SK-N-SH (cell line): Measurements from ENCODE around the gene REC114. TPM values are rescaled to one million over a fixed set of nuclear protein-coding genes. Genes with fewer than 3 reads are reported as not detected.

Source experiments
- CTCF ChIA-PET: fragments of 300-600, 350-600 bp; formaldehyde crosslinking; extraction: SDS; loops from one replicate; lab custom pipeline; 2021; lab: Yijun Ruan, JAX
- POLR2A ChIA-PET: fragments of 350-600 bp; sonication (Branson Sonifier 250); formaldehyde crosslinking; extraction: SDS; loops from one replicate; lab custom pipeline; 2020; ENCODE audit warnings: antibody characterized with exemption, inconsistent platforms; lab: Yijun Ruan, JAX
- DNase-seq: peaks from one replicate; pipeline ENCODE4 v3.0.0; 2012
- H2AFZ ChIP-seq: fragments of 200-600 bp; sonication (generic); 2 replicates; pipeline ENCODE4 v1.8.1; 2016; ENCODE audit warnings: antibody characterized with exemption, mild to moderate bottlenecking, low read depth
- H3F3A ChIP-seq: fragments of 200-600 bp; sonication (generic); replicated peaks from 2 replicates; pipeline ENCODE3; 2016; ENCODE audit warnings: antibody characterized with exemption, mild to moderate bottlenecking; ENCODE audit not compliant: insufficient read depth
- H3K27ac ChIP-seq, 2 experiments: fragments of 200-500 bp in 1 of 2; fragments of 200-600 bp in 1 of 2; sonication (Bioruptor generic) in 1 of 2; sonication (generic), shearing (Covaris generic) in 1 of 2; 2 replicates each; pipeline versions ENCODE4 v1.5.1 to v1.6.1; 2014 to 2016; ENCODE audit warnings: low read depth in 2 of 2, inconsistent platforms in 1 of 2, low read length in 1 of 2, mild to moderate bottlenecking in 1 of 2, mixed read lengths in 1 of 2
- H3K27me3 ChIP-seq: fragments of 200-600 bp; sonication (generic), shearing (Covaris generic); 2 replicates; pipeline ENCODE4 v1.6.1; 2016; ENCODE audit warnings: mixed run types; ENCODE audit not compliant: insufficient read depth
- H3K36me3 ChIP-seq, 2 experiments: fragments of 200-500 bp in 1 of 2; fragments of 200-600 bp in 1 of 2; sonication (Bioruptor generic) in 1 of 2; sonication (generic) in 1 of 2; replicated peaks in 1 of 2; 2 replicates each; pipeline versions ENCODE3 to v1.5.1; 2014 to 2016; ENCODE audit warnings: low read length in 1 of 2, mild to moderate bottlenecking in 1 of 2; ENCODE audit not compliant: insufficient read depth in 2 of 2, control insufficient read depth in 1 of 2
- H3K4me1 ChIP-seq, 2 experiments: fragments of 200-500 bp in 1 of 2; fragments of 200-600 bp in 1 of 2; sonication (Bioruptor generic) in 1 of 2; sonication (generic), shearing (Covaris generic) in 1 of 2; 2 replicates each; pipeline versions ENCODE4 v1.5.1 to v1.6.1; 2014 to 2016; ENCODE audit warnings: low read depth in 1 of 2, low read length in 1 of 2, mixed run types in 1 of 2; ENCODE audit not compliant: insufficient read depth in 2 of 2, control insufficient read depth in 1 of 2
- H3K4me2 ChIP-seq: fragments of 200-600 bp; sonication (generic), shearing (Covaris generic); 2 replicates; pipeline ENCODE4 v1.6.1; 2017; ENCODE audit warnings: mixed run types
- H3K4me3 ChIP-seq, 2 experiments: fragments of 200-500 bp in 1 of 2; fragments of 200-600 bp in 1 of 2; sonication (Bioruptor generic) in 1 of 2; sonication (generic), shearing (Covaris generic) in 1 of 2; 2 replicates each; pipeline versions ENCODE4 v1.5.1 to v1.8.1; 2014 to 2016; ENCODE audit warnings: low read depth in 2 of 2, inconsistent platforms in 1 of 2, low read length in 1 of 2, mild to moderate bottlenecking in 1 of 2, mixed read lengths in 1 of 2, moderate library complexity in 1 of 2
- H3K79me2 ChIP-seq: fragments of 200-600 bp; sonication (generic); 2 replicates; pipeline ENCODE4 v1.8.1; 2017; ENCODE audit warnings: mild to moderate bottlenecking; ENCODE audit not compliant: insufficient read depth
- H3K9ac ChIP-seq: fragments of 200-600 bp; sonication (generic); 2 replicates; pipeline ENCODE4 v1.6.1; 2017; ENCODE audit warnings: mixed run types
- H3K9me2 ChIP-seq: fragments of 200-600 bp; sonication (generic); 2 replicates; pipeline ENCODE4 v1.6.1; 2017; ENCODE audit warnings: mixed run types
- H3K9me3 ChIP-seq: fragments of 200-600 bp; sonication (generic); 2 replicates; pipeline ENCODE4 v1.6.1; 2017; ENCODE audit warnings: mixed run types, mild to moderate bottlenecking, moderate library complexity
- H4K20me1 ChIP-seq: fragments of 200-600 bp; sonication (generic); 2 replicates; pipeline ENCODE4 v1.6.1; 2017; ENCODE audit warnings: mild to moderate bottlenecking, mixed run types; ENCODE audit not compliant: insufficient read depth
- FOSL2 ChIP-seq: IDR thresholded peaks from 2 replicates; pipeline ENCODE4 v1.4.0; 2012; ENCODE audit warnings: low read depth, mild to moderate bottlenecking, moderate library complexity, borderline replicate concordance
- GABPA ChIP-seq: IDR thresholded peaks from 2 replicates; pipeline ENCODE4 v1.4.0; 2012; ENCODE audit warnings: low read depth, mild to moderate bottlenecking
- GATA2 ChIP-seq: sonication (generic); formaldehyde crosslinking; IDR thresholded peaks from 2 replicates; pipeline ENCODE4 v1.5.0; 2020; ENCODE audit warnings: mild to moderate bottlenecking, missing genetic modification reagents
- IRF3 ChIP-seq: fragments of 150-350 bp; IDR thresholded peaks from 2 replicates; pipeline ENCODE4 v1.6.1; 2016; ENCODE audit warnings: mild to moderate bottlenecking, low read depth, low read length
- NRF1 ChIP-seq: IDR thresholded peaks from 2 replicates; pipeline ENCODE4 v1.6.1; 2012; ENCODE audit warnings: low read depth, mild to moderate bottlenecking, low read length
- POLR2AphosphoS5 ChIP-seq: IDR thresholded peaks from 2 replicates; pipeline ENCODE4 v1.6.1; 2012; ENCODE audit warnings: low read depth, low read length
- RAD21 ChIP-seq: IDR thresholded peaks from 2 replicates; pipeline ENCODE4 v1.6.1; 2012; ENCODE audit warnings: mild to moderate bottlenecking, low read length
- RFX5 ChIP-seq: IDR thresholded peaks from 2 replicates; pipeline ENCODE4 v1.6.1; 2012; ENCODE audit warnings: mild to moderate bottlenecking, improper control_type of control experiment, low read length
- SMC3 ChIP-seq: IDR thresholded peaks from 2 replicates; pipeline ENCODE4 v1.6.1; 2012; ENCODE audit warnings: low read depth, low read length, improper control_type of control experiment
- TAF1 ChIP-seq: IDR thresholded peaks from 2 replicates; pipeline ENCODE4 v1.6.1; 2012; ENCODE audit warnings: low read depth, mild to moderate bottlenecking, low read length, moderate library complexity, borderline replicate concordance
- TEAD4 ChIP-seq: IDR thresholded peaks from 2 replicates; pipeline ENCODE4 v1.4.0; 2012; ENCODE audit warnings: mild to moderate bottlenecking, borderline replicate concordance; ENCODE audit not compliant: insufficient read depth
- USF1 ChIP-seq: IDR thresholded peaks from 2 replicates; pipeline ENCODE4 v1.4.0; 2012; ENCODE audit warnings: low read depth, borderline replicate concordance
- USF2 ChIP-seq: fragments of 150-350 bp; IDR thresholded peaks from 2 replicates; pipeline ENCODE4 v1.6.1; 2017; ENCODE audit warnings: antibody characterized with exemption, low read length, low read depth, borderline replicate concordance
- YY1 ChIP-seq: IDR thresholded peaks from 2 replicates; pipeline ENCODE4 v1.4.0; 2012; ENCODE audit warnings: low read depth, mild to moderate bottlenecking
- WGBS: methylation state at CpG from one replicate; pipeline ENCODE4 v1.1.6; 2017; ENCODE audit warnings: low lambda C conversion rate; 5-methylcytosine and 5-hydroxymethylcytosine counted together
- polyA plus RNA-seq, 3 experiments: library from polyadenylated mRNA; depleted of rRNA; stranded (reverse); fragments of >200 nt; gene quantifications; 2 replicates each; pipeline ENCODE4 v1.2.3, GENCODE V29; 2012
- TF ChIP-seq, protein P1 (sequence below): IDR thresholded peaks from 2 replicates; pipeline ENCODE4 v1.6.1; 2012; ENCODE audit warnings: mild to moderate bottlenecking, low read depth, low read length, moderate library complexity
- TF ChIP-seq, protein P2 (sequence below): IDR thresholded peaks from 2 replicates; pipeline ENCODE4 v1.4.0; 2012; ENCODE audit warnings: low read depth, borderline replicate concordance

Gene REC114
- polyA plus RNA-seq, 1 of the 3 experiments (the other 2 are of a cell fraction) = not detected

- no peak for TF ChIP-seq TEAD4
- TF ChIP-seq RFX5 = no peak
- no peak for TF ChIP-seq YY1
- TF ChIP-seq IRF3 = no peak
- TF ChIP-seq USF1 = no peak
- TF ChIP-seq POLR2AphosphoS5 = no peak
- no peak for TF ChIP-seq FOSL2
- TF ChIP-seq GATA2 = no peak
- TF ChIP-seq NRF1 = no peak
- TF ChIP-seq TAF1 = no peak
- H3K4me1 ChIP-seq = peaks cover 0 to 5% of the 10 kb centered on the region in 2 experiments; a peak in 1 of 4 replicates
- H3K79me2 ChIP-seq = no peaks in the 10 kb centered on the region
- H2AFZ ChIP-seq = no peak overlapping the region
- H4K20me1 ChIP-seq = no peaks in the 10 kb centered on the region
- no peaks in the 10 kb centered on the region for H3K9me3 ChIP-seq
- no peaks in the 10 kb centered on the region for H3K36me3 ChIP-seq
- no peak overlapping the region for H3K27ac ChIP-seq
- no peak for DNase-seq
- H3F3A ChIP-seq = no peaks in the 10 kb centered on the region
- H3K9ac ChIP-seq = no peak overlapping the region
- CTCF ChIA-PET = interaction anchor here (0.5 to 1.4 kb wide), 3 partner anchors 12 to 1978 kb away, joined by 4 to 7 read pairs (median 6); no protein-coding TSS in a partner anchor
- POLR2A ChIA-PET = no interaction called here
- H3K27me3 ChIP-seq = no peaks in the 10 kb centered on the region
- H3K9me2 ChIP-seq = no peaks in the 10 kb centered on the region
- H3K4me2 ChIP-seq = no peak overlapping the region
- WGBS = 58% methylated on average over 3 of the region's 3 CpGs
- no peak overlapping the region for H3K4me3 ChIP-seq
Observed at GRCh38 chr15:73518180-73518862, 75.4 kb downstream of the REC114 start.

- ChIA-PET CTCF (interaction anchor here (1.3 to 1.4 kb wide), 2 partner anchors 11 to 181 kb away, joined by 4 to 6 read pairs; no protein-coding TSS in a partner anchor), POLR2A (no interaction called here)
- H3K4me2 ChIP-seq = no peak overlapping the region
- no peaks in the 10 kb centered on the region for H3K36me3 ChIP-seq
- no peaks in the 10 kb centered on the region for H3K27me3 ChIP-seq
- H3K4me1 ChIP-seq = peaks cover 0 to 5% of the 10 kb centered on the region in 2 experiments; a peak in 1 of 4 replicates
- 64% methylated on average over 5 of the region's 5 CpGs for WGBS
- H3K27ac ChIP-seq = no peak overlapping the region
- no peaks in the 10 kb centered on the region for H3F3A ChIP-seq
- H3K9me2 ChIP-seq = no peaks in the 10 kb centered on the region
- TF ChIP-seq FOSL2 (no peak), RFX5 (no peak), RAD21 (no peak), SMC3 (no peak), POLR2AphosphoS5 (no peak), GABPA (no peak), USF2 (no peak)
- TF ChIP-seq, protein P1, sequence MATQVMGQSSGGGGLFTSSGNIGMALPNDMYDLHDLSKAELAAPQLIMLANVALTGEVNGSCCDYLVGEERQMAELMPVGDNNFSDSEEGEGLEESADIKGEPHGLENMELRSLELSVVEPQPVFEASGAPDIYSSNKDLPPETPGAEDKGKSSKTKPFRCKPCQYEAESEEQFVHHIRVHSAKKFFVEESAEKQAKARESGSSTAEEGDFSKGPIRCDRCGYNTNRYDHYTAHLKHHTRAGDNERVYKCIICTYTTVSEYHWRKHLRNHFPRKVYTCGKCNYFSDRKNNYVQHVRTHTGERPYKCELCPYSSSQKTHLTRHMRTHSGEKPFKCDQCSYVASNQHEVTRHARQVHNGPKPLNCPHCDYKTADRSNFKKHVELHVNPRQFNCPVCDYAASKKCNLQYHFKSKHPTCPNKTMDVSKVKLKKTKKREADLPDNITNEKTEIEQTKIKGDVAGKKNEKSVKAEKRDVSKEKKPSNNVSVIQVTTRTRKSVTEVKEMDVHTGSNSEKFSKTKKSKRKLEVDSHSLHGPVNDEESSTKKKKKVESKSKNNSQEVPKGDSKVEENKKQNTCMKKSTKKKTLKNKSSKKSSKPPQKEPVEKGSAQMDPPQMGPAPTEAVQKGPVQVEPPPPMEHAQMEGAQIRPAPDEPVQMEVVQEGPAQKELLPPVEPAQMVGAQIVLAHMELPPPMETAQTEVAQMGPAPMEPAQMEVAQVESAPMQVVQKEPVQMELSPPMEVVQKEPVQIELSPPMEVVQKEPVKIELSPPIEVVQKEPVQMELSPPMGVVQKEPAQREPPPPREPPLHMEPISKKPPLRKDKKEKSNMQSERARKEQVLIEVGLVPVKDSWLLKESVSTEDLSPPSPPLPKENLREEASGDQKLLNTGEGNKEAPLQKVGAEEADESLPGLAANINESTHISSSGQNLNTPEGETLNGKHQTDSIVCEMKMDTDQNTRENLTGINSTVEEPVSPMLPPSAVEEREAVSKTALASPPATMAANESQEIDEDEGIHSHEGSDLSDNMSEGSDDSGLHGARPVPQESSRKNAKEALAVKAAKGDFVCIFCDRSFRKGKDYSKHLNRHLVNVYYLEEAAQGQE = no peak
- TF ChIP-seq, protein P2, sequence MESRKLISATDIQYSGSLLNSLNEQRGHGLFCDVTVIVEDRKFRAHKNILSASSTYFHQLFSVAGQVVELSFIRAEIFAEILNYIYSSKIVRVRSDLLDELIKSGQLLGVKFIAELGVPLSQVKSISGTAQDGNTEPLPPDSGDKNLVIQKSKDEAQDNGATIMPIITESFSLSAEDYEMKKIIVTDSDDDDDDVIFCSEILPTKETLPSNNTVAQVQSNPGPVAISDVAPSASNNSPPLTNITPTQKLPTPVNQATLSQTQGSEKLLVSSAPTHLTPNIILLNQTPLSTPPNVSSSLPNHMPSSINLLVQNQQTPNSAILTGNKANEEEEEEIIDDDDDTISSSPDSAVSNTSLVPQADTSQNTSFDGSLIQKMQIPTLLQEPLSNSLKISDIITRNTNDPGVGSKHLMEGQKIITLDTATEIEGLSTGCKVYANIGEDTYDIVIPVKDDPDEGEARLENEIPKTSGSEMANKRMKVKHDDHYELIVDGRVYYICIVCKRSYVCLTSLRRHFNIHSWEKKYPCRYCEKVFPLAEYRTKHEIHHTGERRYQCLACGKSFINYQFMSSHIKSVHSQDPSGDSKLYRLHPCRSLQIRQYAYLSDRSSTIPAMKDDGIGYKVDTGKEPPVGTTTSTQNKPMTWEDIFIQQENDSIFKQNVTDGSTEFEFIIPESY = no peak
- H3K9me3 ChIP-seq = no peaks in the 10 kb centered on the region
- no peak overlapping the region for H3K9ac ChIP-seq
- no peaks in the 10 kb centered on the region for H4K20me1 ChIP-seq
- no peaks in the 10 kb centered on the region for H3K79me2 ChIP-seq
- H3K4me3 ChIP-seq = no peak overlapping the region
- H2AFZ ChIP-seq = no peak overlapping the region
- no peak for DNase-seq
Observed at GRCh38 chr15:73518876-73519733, 76.1 kb downstream of the REC114 start.
